Fibroblast of mammary gland (primary cell): ENCODE results near the gene HOXD9.

ENCODE experiments used
- DNase-seq: peaks from one replicate; pipeline ENCODE4 v3.0.0-alpha.2; 2010; ENCODE audit warnings: low read depth
- H3K4me3 ChIP-seq: 2 replicates; pipeline ENCODE4 v1.5.1; 2011; ENCODE audit warnings: low read depth, mild to moderate bottlenecking, low read length, moderate library complexity; ENCODE audit not compliant: control insufficient read depth
- TF ChIP-seq, protein P1 (sequence below): conservative IDR thresholded peaks from 2 replicates; pipeline ENCODE4 v1.5.1; 2011; ENCODE audit warnings: low read depth, low read length, inconsistent platforms; ENCODE audit not compliant: control insufficient read depth, insufficient read depth

Gene HOXD9

DNA sequence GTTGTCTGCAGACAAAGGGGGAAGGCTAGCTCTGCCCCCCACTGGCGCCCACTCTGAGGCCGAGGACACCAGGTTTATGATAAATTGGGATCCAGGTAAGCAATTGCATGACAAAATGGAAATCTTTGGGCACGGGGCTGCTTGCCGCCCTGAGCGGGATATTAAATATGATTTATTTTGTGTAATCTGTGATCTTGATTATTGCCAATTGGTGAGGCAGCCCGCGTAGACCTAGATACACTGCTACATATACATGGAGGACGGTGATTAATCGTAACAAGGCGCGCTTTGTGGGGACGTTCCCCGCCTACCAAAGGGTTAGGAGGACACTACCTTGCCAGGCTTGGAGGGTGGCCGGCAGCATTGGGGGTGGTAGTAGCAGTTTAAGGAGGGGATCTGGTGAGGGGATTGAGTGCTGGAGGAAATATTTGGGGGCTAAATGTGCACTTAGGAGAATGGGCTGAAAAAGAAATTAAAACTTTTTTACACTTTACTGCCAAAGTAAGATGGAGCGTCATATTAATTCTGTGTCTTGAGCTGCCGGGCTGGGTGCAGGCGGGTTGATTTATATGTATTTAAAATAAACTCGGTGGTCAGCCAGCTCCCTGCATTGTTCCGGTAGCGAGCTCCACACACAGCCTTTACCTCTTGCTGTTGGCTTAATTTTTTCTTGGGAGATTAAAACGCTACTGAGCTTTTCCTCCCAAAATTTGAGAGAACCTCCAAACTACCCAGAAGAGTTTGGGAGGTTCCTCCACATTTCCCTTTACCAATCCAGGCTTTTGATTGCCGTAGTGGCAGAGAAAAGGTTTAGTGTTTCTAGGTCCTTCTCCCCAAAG, 38.7 kb downstream of the HOXD9 start:
- TF ChIP-seq, protein P1, sequence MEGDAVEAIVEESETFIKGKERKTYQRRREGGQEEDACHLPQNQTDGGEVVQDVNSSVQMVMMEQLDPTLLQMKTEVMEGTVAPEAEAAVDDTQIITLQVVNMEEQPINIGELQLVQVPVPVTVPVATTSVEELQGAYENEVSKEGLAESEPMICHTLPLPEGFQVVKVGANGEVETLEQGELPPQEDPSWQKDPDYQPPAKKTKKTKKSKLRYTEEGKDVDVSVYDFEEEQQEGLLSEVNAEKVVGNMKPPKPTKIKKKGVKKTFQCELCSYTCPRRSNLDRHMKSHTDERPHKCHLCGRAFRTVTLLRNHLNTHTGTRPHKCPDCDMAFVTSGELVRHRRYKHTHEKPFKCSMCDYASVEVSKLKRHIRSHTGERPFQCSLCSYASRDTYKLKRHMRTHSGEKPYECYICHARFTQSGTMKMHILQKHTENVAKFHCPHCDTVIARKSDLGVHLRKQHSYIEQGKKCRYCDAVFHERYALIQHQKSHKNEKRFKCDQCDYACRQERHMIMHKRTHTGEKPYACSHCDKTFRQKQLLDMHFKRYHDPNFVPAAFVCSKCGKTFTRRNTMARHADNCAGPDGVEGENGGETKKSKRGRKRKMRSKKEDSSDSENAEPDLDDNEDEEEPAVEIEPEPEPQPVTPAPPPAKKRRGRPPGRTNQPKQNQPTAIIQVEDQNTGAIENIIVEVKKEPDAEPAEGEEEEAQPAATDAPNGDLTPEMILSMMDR, result peak; percentile 34
- no peak for DNase-seq
- H3K4me3 ChIP-seq, result peak overlapping the region; percentile 20

DNA sequence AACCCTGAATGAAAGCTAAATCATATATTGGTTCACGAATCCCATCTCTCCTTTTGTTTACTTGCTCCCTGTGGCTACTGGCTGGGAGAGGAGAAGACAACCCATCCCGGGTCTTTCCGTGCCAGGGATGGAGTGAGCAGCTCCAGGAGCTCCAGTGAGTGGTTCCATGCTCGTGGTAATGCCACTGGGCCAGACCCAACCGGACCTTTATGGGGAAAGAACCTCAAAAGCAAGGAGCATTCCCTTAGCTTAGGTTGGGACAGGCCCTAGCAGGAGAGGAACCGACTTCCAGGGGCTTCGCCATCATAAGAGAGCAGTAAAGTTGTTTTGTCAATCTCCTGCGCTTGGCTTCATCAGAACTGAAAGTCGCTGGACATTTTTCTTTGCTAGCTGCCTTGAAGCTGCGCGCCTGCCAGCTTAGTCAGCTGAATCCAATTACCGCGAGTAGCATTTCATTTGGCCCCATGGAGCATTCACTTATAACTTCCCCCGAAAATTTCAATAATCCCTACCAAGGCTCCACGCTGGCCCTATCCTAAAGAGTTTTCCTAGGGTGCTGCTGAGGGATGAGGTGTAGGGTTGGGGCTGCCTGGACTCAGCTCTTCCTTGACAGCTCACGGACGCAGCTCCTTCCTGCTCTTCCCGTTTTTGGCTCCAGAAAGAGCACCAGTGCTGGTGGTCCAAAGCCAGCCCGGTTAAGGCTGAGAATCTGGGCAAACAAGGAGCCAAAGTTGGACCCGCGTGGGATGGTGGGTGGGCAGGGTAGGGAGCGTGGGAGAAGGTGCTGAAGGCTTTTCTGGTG, 39.5 kb downstream of the HOXD9 start:
- peak overlapping the region; percentile 32 for H3K4me3 ChIP-seq
- DNase-seq, result peak; percentile 71
- TF ChIP-seq, protein P1, result no peak

DNA sequence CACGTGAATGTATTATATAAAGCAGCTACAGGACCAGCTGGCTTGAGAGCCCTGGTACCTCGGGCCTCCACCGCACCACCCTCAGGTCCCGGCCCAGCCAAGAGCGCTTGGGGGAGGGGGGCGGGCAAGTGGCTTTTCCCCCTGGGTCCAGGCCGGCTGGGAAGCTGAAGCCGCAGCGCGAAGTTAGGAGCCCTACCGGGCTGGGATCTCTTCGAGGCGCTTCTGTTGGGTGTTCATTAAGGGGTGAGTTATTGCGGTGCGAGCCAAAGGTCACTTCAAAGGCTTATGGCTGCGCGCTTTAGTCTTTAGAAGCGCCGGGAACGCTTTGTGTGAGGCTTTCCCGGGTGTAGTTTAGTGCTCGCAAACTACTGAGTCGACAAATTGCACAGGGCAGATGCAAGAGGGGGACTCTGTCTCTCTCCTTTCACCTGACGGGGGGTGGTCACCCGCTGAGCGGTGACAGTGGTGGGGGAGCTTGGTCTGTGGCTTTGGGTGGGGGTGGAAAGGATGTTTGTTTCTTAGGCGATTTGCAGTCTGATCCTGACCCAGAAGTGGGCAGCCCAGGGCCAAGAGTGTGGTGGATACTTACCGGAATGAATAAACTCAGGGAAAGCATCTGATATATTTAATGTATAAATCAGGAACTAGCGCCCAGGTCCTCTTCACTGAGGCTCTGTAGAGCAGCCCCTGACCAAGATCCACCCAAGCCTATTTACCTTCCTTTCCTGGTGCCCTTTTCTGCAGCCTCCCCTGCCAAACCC, 40.6 kb downstream of the HOXD9 start:
- TF ChIP-seq, protein P1, result no peak
- DNase-seq, result no peak
- H3K4me3 ChIP-seq, result no peak overlapping the region

DNA sequence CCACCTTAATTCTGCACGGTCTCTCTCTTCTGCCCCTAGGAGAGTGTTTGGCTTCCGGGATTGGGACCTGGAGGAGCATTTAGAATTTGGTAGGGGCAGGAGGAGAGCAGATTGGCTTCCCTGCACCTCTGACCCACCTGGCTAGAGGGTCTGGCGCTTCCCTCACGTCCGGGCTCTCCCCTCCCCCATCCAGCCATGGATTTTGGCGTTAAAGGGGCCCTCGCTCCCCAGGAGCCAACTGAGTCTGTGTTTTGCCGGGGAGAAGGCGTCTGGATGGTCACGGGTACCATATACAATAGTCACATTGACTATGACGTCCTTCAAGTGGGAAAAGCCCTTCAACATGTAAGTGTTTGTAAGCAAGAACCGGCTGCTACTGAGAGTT, 41.1 kb downstream of the HOXD9 start:
- no peak for DNase-seq
- TF ChIP-seq, protein P1, result no peak
- H3K4me3 ChIP-seq, result no peak overlapping the region

GRCh38 chr2:176164201-176164600, 41.7 kb downstream of the HOXD9 start:
- no peak for DNase-seq
- H3K4me3 ChIP-seq, result no peak overlapping the region
- TF ChIP-seq, protein P1, result no peak

- TF ChIP-seq, protein P1, result no peak
- DNase-seq, result no peak
- no peak overlapping the region for H3K4me3 ChIP-seq
Observed at GRCh38 chr2:176164611-176165369, 42.3 kb downstream of the HOXD9 start.
